ENCODE measurements around the gene SCAF8. TPM values are rescaled to one million over a fixed set of nuclear protein-coding genes. Genes with fewer than 3 reads are reported as not detected.

The SCAF8 gene
- total and polyA plus RNA-seq, 2 of the 4 experiments (the other 2 are of a cell fraction), result 16.1 to 23.5 TPM

DNA sequence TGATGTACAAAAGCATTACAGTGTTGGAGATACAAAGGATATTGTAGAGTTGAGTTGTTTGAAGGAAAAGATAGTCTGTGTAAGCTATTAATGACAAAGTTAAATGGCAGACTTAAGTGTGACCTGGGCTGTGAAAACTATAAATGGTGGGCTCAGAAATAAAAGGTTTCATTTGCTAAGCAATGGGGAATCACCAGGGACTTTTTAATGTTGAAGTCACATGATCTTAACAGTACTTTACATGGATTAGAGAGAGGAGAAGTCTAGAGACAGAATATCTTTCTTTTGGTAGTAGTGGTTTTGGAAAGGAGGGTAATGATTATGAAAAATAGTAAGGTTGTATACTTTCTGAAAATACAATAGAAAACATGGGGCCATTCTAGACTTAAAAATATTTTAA lies 67.1 kb downstream of the SCAF8 start:
- Histone ChIP-seq H2BK20ac (ENCODE audit: low read depth, low read length) (no peak overlapping the region), H3K36me3 (ENCODE audit: control insufficient read depth, insufficient read depth, low read length) (peaks cover 15% of the 10 kb centered on the region), H3K18ac (ENCODE audit: low read depth, low read length) (no peak overlapping the region), H3K23ac (ENCODE audit: low read depth, low read length) (no peak overlapping the region), H3K27ac (ENCODE audit: insufficient read depth, low read length) (no peak overlapping the region), H2BK15ac (ENCODE audit: low read depth, low read length) (no peak overlapping the region), H3K27me3 (ENCODE audit: control insufficient read depth, insufficient read depth, low read length) (no peaks in the 10 kb centered on the region), H2BK120ac (ENCODE audit: low read depth, low read length) (no peak overlapping the region), H3K9me3 (ENCODE audit: control insufficient read depth, insufficient read depth, low read length) (no peaks in the 10 kb centered on the region), H2AFZ (replicated peaks; ENCODE audit: low read length, poor library complexity) (no peak overlapping the region), H2AK5ac (ENCODE audit: low read depth, low read length) (no peak overlapping the region), H3K4me2 (ENCODE audit: low read depth, low read length) (no peak overlapping the region), H3K9ac (ENCODE audit: low read depth, low read length) (no peak overlapping the region), H4K8ac (ENCODE audit: low read depth in 2 of 2, low read length in 2 of 2) (no peak overlapping the region; a peak in 1 of 4 replicates), H3K14ac (replicated peaks; ENCODE audit: low read depth, low read length) (no peak overlapping the region), H2BK5ac (ENCODE audit: low read depth, low read length, poor library complexity, severe bottlenecking) (no peak overlapping the region), H3K79me1 (ENCODE audit: low read depth in 1 of 2, low read length in 2 of 2) (peaks cover 21 to 32% of the 10 kb centered on the region in 2 experiments), H4K91ac (ENCODE audit: insufficient read depth, low read depth, low read length) (no peak overlapping the region), H3K4ac (ENCODE audit: low read depth, low read length) (no peak overlapping the region), H3K4me1 (ENCODE audit: control insufficient read depth, insufficient read depth, low read length) (no peaks in the 10 kb centered on the region), H3K4me3 (ENCODE audit: insufficient read depth, low read depth, low read length) (no peak overlapping the region), H4K5ac (ENCODE audit: low read depth, low read length) (no peak overlapping the region), H2AK9ac (replicated peaks; ENCODE audit: low read depth, low read length, poor library complexity) (no peak overlapping the region), H3K56ac (ENCODE audit: extremely low read depth, insufficient read depth, low read length) (no peak overlapping the region), H4K20me1 (ENCODE audit: insufficient read depth, low read length) (no peaks in the 10 kb centered on the region; the same call in none of the 2 replicates), H3K9me1 (ENCODE audit: insufficient read depth, low read length) (no peaks in the 10 kb centered on the region; the same call in 1 of the 2 replicates)
- in situ Hi-C loops (cut with MboI; ENCODE audit: low sequenced_read_pairs) (loop anchor here (5.0 to 10.0 kb wide), 2 partner anchors 123 to 646 kb away; no protein-coding TSS in a partner anchor), dilution Hi-C loops (cut with HindIII; ENCODE audit: low sequenced_read_pairs, unreplicated experiment) (no loop called here), intact Hi-C loops (cut with micrococcal nuclease) (loop anchor here (10.0 kb wide), 1 partner anchor 296 kb away; no protein-coding TSS in a partner anchor)
- TF ChIP-seq, protein P1, sequence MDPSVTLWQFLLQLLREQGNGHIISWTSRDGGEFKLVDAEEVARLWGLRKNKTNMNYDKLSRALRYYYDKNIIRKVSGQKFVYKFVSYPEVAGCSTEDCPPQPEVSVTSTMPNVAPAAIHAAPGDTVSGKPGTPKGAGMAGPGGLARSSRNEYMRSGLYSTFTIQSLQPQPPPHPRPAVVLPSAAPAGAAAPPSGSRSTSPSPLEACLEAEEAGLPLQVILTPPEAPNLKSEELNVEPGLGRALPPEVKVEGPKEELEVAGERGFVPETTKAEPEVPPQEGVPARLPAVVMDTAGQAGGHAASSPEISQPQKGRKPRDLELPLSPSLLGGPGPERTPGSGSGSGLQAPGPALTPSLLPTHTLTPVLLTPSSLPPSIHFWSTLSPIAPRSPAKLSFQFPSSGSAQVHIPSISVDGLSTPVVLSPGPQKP (IDR thresholded peaks at IDR 0.05; ENCODE audit: borderline replicate concordance, low read depth, low read length), result no peak
- no peak for TF ChIP-seq MAFK (IDR thresholded peaks at IDR 0.05; ENCODE audit: low read depth, low read length)
- no peak for TF ChIP-seq RFX5 (IDR thresholded peaks at IDR 0.05; ENCODE audit: low read depth, low read length)
- TF ChIP-seq CEBPB (IDR thresholded peaks at IDR 0.05; ENCODE audit: low read depth, low read length), result no peak
- TF ChIP-seq, protein P2, sequence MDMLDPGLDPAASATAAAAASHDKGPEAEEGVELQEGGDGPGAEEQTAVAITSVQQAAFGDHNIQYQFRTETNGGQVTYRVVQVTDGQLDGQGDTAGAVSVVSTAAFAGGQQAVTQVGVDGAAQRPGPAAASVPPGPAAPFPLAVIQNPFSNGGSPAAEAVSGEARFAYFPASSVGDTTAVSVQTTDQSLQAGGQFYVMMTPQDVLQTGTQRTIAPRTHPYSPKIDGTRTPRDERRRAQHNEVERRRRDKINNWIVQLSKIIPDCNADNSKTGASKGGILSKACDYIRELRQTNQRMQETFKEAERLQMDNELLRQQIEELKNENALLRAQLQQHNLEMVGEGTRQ (IDR thresholded peaks at IDR 0.05; ENCODE audit: low read depth, low read length), result no peak
- TF ChIP-seq RCOR1 (IDR thresholded peaks at IDR 0.05; ENCODE audit: insufficient replicate concordance, low read length), result no peak
- no peak for TF ChIP-seq MXI1 (IDR thresholded peaks at IDR 0.05; ENCODE audit: borderline replicate concordance, low read depth, low read length)
- TF ChIP-seq SMC3 (IDR thresholded peaks at IDR 0.05; ENCODE audit: low read depth, low read length), result no peak
- TF ChIP-seq POLR2A (IDR thresholded peaks at IDR 0.05; ENCODE audit: low read depth, low read length), result no peak
- no peak for TF ChIP-seq MAZ (IDR thresholded peaks at IDR 0.05; ENCODE audit: borderline replicate concordance, low read depth, low read length)
- TF ChIP-seq NFE2L2 (IDR thresholded peaks at IDR 0.05; ENCODE audit: low read depth, low read length), result no peak
- no peak for TF ChIP-seq FOS (IDR thresholded peaks at IDR 0.05; ENCODE audit: low read depth, low read length)
- TF ChIP-seq RAD21 (IDR thresholded peaks at IDR 0.05; ENCODE audit: low read length), result no peak
- TF ChIP-seq BHLHE40 (IDR thresholded peaks at IDR 0.05; ENCODE audit: low read depth, low read length), result no peak
- no peak for TF ChIP-seq CHD1 (IDR thresholded peaks at IDR 0.05; ENCODE audit: low read depth, low read length)
- TF ChIP-seq, protein P3, sequence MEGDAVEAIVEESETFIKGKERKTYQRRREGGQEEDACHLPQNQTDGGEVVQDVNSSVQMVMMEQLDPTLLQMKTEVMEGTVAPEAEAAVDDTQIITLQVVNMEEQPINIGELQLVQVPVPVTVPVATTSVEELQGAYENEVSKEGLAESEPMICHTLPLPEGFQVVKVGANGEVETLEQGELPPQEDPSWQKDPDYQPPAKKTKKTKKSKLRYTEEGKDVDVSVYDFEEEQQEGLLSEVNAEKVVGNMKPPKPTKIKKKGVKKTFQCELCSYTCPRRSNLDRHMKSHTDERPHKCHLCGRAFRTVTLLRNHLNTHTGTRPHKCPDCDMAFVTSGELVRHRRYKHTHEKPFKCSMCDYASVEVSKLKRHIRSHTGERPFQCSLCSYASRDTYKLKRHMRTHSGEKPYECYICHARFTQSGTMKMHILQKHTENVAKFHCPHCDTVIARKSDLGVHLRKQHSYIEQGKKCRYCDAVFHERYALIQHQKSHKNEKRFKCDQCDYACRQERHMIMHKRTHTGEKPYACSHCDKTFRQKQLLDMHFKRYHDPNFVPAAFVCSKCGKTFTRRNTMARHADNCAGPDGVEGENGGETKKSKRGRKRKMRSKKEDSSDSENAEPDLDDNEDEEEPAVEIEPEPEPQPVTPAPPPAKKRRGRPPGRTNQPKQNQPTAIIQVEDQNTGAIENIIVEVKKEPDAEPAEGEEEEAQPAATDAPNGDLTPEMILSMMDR (conservative IDR thresholded peaks at IDR 0.05; ENCODE audit: low read depth, low read length), result no peak
- no TSS peak for BruUV-seq (replicated peaks)
- POLR2A ChIA-PET (ENCODE audit: unreplicated experiment), result no interaction called here
- CTCF ChIA-PET, result no interaction called here
- DNase-seq (no peak), ATAC-seq (ENCODE audit: low read depth) (no peak)
